ENCODE measurements around the gene SHANK1.

SHANK1 gene

GRCh38 chr19:50668879-50669278 lies 50.7 kb downstream of the SHANK1 start:
- no peak overlapping the region for H3K4me3 ChIP-seq (ENCODE audit: low read length)
- TF ChIP-seq ZNF274 (IDR thresholded peaks at IDR 0.05; ENCODE audit: low read depth, low read length) = no peak

GRCh38 chr19:50668416-50668815 lies 51.2 kb downstream of the SHANK1 start:
- no peak overlapping the region for H3K4me3 ChIP-seq (ENCODE audit: low read length)
- TF ChIP-seq ZNF274 (IDR thresholded peaks at IDR 0.05; ENCODE audit: low read depth, low read length) = no peak

GRCh38 chr19:50667759-50668231 lies 51.8 kb downstream of the SHANK1 start:
- TF ChIP-seq ZNF274 (IDR thresholded peaks at IDR 0.05; ENCODE audit: low read depth, low read length) = no peak
- H3K4me3 ChIP-seq (ENCODE audit: low read length) = no peak overlapping the region

GRCh38 chr19:50667177-50667758 lies 52.3 kb downstream of the SHANK1 start:
- no peak for TF ChIP-seq ZNF274 (IDR thresholded peaks at IDR 0.05; ENCODE audit: low read depth, low read length)
- H3K4me3 ChIP-seq (ENCODE audit: low read length) = no peak overlapping the region

- no peak for TF ChIP-seq ZNF274 (IDR thresholded peaks at IDR 0.05; ENCODE audit: low read depth, low read length)
- H3K4me3 ChIP-seq (ENCODE audit: low read length) = no peak overlapping the region
Observed at GRCh38 chr19:50666346-50667176, 53.0 kb downstream of the SHANK1 start.

- H3K4me3 ChIP-seq (ENCODE audit: low read length) = no peak overlapping the region
- TF ChIP-seq ZNF274 (IDR thresholded peaks at IDR 0.05; ENCODE audit: low read depth, low read length) = no peak
Observed at GRCh38 chr19:50664204-50664603, 55.4 kb downstream of the SHANK1 start.

- TF ChIP-seq ZNF274 (IDR thresholded peaks at IDR 0.05; ENCODE audit: low read depth, low read length) = no peak
- H3K4me3 ChIP-seq (ENCODE audit: low read length) = no peak overlapping the region
Observed at GRCh38 chr19:50663482-50663790, 56.2 kb downstream of the SHANK1 start.

GRCh38 chr19:50662651-50663481 lies 56.7 kb downstream of the SHANK1 start:
- no peak overlapping the region for H3K4me3 ChIP-seq (ENCODE audit: low read length)
- TF ChIP-seq ZNF274 (IDR thresholded peaks at IDR 0.05; ENCODE audit: low read depth, low read length) = no peak

GRCh38 chr19:50661766-50662650 lies 57.6 kb downstream of the SHANK1 start:
- H3K4me3 ChIP-seq (ENCODE audit: low read length) = no peak overlapping the region
- TF ChIP-seq ZNF274 (IDR thresholded peaks at IDR 0.05; ENCODE audit: low read depth, low read length) = no peak

GRCh38 chr19:50661023-50661422 lies 58.6 kb downstream of the SHANK1 start:
- TF ChIP-seq ZNF274 (IDR thresholded peaks at IDR 0.05; ENCODE audit: low read depth, low read length) = no peak
- H3K4me3 ChIP-seq (ENCODE audit: low read length) = no peak overlapping the region

GRCh38 chr19:50660088-50660366 lies 59.6 kb downstream of the SHANK1 start:
- no peak overlapping the region for H3K4me3 ChIP-seq (ENCODE audit: low read length)
- TF ChIP-seq ZNF274 (IDR thresholded peaks at IDR 0.05; ENCODE audit: low read depth, low read length) = no peak

GRCh38 chr19:50659318-50660087 lies 60.1 kb downstream of the SHANK1 start:
- TF ChIP-seq ZNF274 (IDR thresholded peaks at IDR 0.05; ENCODE audit: low read depth, low read length) = no peak
- no peak overlapping the region; the same call in 1 of the 2 replicates for H3K4me3 ChIP-seq (ENCODE audit: low read length)
